ENCODE measurements around the gene RFX4.
"Not testable (repeated sequence)": the region's sequence is repeated elsewhere in the genome, so short reads cannot be mapped to it uniquely, and the experiment has no call there.

The RFX4 gene

DNA sequence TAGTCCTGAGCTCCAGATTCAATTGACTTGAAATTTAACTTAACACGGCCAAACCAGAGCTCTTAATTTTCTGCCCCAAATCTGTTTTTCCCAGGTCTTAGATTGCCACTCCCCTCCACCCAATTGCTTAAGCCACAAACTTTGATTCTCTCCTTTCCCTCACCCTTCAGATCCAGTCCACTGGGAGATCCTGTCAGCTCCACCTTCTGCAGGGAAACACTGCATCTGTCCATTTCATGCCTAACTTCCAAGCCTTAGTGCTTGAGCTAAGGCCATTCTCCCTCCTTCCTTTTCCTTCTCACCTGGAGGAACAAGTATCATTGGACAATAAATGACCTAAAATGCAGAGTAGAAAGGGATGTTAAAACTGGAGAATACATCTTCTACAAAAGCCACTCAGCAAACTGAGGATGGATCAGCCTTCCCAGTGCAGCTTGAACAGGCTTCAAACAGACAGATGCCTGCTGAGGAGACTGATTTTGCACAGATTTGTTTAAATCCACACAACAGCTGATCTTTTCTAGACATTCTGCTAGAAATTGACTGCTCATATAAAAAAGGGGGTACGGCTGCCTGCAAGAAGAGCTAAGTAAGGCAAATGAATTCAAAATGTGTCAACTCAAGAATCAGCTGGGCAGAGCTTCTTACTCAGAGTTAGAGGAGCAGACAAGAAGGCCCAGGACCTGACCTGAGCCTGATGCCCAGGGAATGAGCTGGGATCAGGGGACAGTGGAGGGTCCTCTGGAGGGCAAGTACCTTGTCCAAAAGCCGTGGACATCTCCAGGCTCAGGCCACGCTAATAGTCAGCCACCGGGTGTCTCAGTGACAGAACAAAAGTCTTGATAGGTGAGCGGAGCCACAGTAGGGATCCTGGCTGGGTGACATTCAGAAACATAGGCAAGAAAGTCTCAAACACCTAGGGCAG, 110.4 kb downstream of the RFX4 start:
- no peak for DNase-seq

- DNase-seq, result no peak
These were observed 113.3 kb downstream of the RFX4 start for GRCh38 chr12:106696071-106696470.

DNA sequence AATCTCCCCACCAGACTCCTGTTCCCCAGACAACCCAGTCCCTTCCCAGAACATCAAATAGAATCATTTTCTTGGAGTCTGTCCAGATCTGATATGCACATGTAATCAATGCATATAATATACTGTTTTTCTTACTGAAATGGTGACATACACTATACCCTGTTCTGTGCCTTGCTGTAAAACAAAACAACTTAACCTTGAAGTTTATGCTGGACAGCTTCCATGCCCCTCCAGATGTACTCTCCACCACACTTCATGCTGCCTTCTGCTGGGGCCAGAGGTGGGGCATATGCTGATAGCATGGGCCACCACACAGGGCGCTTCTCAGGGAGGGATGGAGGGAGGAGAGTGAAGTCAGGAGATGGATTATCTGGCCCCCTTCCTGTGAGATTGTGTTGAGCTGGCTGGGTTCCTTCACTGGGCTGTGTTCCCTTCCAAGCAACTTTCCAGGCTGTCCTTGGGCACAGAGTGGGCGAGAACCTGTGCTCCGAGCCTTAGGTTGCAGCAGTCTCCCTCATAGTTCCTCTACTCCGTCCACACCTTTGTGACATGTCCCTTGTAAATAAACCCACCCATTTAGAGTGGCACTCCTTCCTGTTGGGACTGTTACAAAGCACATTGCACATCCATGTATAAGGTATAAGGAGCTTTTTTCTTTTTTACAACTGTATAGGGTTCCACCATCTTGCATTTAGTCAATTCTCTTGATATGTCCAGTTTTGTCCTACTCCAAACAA, 114.0 kb downstream of the RFX4 start:
- DNase-seq, result no peak

DNA sequence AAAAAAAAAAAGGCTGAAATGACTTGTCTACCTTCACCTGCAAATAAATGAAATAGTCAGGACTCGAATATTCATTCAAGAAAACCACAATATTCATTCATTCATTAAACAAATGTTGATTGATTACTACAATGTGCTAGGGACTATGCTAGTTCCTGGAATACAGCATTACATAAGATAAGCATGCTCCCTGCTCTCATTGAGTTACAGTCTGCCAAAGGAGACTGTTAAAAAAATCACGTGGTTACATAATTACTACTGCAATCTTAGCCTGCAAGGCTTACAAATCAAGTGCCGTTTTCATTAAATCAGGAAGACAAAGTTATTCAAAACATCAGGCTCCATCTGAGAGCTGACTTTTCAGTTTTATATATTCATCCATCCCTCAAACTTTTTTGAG, 121.3 kb downstream of the RFX4 start:
- no peak for DNase-seq

GRCh38 chr12:106705971-106706370, 123.2 kb downstream of the RFX4 start:
- no peak for DNase-seq

DNA sequence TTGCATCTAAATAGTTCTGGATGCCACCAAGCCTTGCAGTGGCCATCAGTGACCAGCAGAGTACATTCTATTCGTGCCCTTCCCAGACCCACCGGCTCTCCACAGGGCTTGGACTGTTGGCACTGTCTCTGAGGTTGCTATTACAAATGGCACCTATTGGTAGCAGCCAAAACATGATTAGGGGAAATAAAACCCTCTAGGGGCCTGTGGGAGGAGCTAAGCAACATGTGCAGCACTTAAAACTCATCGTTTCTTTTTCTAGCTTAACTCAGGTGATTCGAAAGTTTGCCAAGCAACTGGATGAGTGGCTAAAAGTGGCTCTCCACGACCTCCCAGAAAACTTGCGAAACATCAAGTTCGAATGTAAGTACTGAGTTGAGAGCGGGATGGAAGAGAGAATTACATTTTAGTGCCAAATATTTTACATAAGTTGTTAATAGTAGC, 126.3 kb downstream of the RFX4 start:
- no peak for DNase-seq

- no peak for DNase-seq
These were observed 127.5 kb downstream of the RFX4 start for GRCh38 chr12:106710143-106710893.

DNA sequence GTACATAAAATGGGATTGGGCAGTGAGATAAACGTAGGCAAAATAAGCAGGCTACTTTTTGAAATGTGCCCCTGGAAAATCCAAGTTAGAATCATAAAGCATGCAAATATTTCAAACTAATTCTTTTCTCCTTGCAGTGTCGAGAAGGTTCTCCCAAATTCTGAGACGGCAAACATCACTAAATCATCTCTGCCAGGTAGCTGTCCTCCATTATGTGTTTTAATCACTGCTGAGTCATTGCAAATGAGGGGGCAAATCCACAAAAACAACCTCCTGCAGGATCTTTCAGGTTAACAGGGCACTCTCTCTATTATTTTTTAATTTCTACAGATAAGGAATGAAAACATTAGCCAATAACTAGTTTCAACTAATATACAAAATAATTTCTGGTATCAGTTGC, 128.5 kb downstream of the RFX4 start:
- DNase-seq, result no peak

- DNase-seq, result no peak
These were observed 130.0 kb downstream of the RFX4 start for GRCh38 chr12:106712768-106713167.

GRCh38 chr12:106714926-106715325, 132.1 kb downstream of the RFX4 start:
- DNase-seq, result no peak

DNA sequence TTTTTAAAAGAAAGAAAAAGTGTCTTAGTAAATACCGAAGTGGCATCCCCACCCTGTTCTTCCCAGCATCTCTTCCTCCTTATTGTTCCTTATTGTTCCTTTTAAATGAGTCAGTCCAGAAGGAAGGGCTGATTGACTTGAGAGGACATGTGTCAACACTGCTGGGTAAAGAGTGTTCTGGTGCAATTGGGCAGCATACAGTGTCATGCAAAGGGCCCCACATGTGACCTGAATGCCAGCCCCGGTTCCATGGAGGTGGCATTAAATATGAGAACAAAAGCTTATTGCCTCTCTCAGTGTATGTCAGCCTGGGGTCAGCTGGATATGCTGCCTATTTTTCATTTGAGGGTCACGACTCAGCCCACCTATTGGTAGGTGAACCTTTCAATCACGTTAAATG, 132.8 kb downstream of the RFX4 start:
- no peak for DNase-seq

DNA sequence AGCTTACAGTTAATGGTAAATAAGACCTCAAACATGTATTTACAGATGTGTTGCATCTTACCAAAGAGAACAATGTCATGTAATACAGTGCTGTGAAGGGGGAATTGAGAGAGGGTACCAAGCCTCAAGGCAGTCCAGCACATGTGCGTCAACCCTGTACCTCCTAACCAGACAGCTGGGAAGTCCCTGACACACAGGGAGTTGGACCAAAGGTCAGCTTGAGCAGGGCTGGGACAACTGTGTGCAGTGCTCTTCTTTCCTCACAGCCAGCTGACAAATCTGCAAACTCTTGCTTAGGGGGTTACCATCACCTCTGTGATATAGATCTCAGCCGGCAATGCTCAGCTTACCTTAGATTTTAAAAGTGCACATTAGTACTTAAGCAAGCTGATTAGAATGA, 134.9 kb downstream of the RFX4 start:
- DNase-seq, result no peak

DNA sequence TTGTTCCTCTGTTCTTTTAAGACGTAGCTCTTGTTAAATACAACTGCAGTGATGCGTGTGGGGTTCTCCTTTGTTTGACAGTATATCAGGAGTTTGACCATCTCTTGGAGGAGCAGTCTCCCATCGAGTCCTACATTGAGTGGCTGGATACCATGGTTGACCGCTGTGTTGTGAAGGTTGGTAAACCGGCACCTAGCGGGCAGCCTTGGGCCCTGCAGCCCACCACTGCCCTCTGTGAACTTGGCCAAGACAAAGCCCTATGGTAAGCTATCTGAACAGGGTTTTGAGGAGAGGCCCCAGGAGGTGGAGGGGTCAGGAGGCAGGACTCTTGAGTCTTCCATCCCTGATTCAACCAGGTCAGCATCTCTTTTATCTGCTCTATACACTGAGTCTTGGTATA, 137.1 kb downstream of the RFX4 start:
- no peak for DNase-seq

DNA sequence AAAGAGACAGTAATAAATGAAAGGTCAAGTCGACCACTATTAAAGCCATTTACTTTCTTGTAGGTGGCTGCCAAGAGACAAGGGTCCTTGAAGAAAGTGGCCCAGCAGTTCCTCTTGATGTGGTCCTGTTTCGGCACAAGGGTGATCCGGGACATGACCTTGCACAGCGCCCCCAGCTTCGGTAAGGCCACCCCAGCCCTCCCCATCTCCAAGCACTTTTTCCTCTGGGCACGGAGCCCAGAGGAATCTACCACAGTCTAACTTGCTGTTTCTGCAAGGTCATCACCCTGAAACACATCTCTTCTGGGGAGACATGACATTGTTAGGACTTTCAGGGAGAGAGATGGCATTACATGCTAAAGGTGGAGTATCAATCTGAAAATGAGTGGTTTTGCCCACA, 137.9 kb downstream of the RFX4 start:
- no peak for DNase-seq

GRCh38 chr12:106721915-106722314, 139.1 kb downstream of the RFX4 start:
- DNase-seq, result no peak

- DNase-seq, result no peak
These were observed 140.0 kb downstream of the RFX4 start for GRCh38 chr12:106722837-106723236.

DNA sequence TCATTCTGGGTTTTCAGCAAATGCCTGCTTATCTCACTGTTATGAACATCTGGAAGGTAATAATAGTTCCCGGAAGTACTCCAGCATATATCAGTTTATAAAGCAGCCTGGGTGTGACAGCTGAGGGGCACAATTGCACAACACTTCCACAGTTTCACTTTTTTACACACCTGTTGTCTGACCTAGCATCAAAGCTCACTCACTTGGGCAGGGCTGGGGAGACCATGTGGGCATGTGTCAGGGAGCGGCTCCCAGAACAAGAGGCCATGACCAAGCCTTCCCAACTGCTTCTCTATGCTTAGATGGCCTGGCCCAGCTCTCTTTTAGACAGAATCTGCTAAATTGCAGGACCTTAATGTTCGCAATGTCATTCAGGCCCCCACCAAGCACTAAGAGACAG, 140.6 kb downstream of the RFX4 start:
- no peak for DNase-seq

DNA sequence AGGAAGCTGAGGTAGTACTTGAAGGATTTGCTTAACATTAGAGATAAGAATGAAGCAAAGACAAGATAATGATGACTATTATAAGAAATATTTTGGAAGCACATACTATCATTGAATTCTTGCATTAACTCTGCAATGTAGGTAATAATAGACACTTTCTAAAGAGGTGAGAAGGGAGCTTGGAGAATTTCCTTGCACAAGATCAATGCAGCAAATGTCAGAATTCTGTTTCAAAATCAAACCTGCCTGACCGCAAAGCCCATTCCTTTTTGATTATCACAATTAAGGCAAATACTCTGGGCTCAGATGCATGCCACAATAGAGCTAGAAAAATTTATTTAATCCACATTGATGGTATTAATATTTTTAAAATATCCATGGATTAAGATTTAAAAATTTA, 141.3 kb downstream of the RFX4 start:
- DNase-seq, result no peak

- no peak for DNase-seq
These were observed 142.1 kb downstream of the RFX4 start for GRCh38 chr12:106724934-106725333.

DNA sequence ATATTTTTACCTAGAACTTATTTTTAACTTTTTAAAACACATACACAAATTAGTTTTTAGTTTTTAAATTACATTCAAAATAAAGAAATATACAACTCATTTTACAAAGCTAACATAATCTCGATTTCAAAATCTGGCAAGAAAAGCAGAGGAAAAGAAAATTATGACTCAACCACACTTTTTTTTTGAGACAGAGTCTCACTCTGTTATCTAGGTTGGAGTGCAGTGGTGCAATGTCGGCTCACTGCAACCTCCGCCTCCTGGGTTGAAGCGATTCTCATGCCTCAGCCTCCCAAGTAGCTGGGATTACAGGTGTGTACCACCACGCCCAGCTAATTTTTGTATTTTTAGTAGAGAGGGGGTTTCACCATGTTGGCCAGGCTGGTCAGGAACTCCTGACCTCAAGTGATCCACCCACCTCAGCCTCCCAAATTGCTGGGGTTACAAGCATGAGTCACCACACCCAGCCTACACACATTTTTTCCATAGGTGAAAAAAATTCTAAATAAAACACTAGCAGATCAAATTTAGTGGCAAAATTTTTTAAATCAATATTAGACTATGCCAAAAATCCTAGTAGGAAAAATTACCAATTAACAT, 143.9 kb downstream of the RFX4 start:
- DNase-seq, result not testable (repeated sequence)

DNA sequence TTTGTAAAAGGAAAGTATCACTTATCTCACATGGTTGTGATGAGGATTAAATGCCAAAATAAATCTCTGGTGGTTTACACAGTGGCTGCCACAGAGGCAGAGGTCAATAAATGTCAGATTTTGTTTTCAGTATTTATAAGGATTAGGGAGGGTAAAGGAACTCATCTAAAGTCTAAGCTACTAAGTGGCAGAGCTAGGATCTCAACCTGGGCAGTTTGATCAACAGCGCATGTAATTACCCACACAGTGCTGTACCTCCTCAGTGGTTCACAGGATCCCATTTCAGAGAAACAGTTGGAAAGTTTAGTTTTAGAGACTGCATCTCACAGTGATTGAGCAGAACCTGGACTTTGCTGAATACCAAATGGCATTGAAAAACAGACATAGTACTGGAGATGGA, 146.8 kb downstream of the RFX4 start:
- DNase-seq, result no peak

- DNase-seq, result no peak
These were observed 150.1 kb downstream of the RFX4 start for GRCh38 chr12:106732890-106733289.

DNA sequence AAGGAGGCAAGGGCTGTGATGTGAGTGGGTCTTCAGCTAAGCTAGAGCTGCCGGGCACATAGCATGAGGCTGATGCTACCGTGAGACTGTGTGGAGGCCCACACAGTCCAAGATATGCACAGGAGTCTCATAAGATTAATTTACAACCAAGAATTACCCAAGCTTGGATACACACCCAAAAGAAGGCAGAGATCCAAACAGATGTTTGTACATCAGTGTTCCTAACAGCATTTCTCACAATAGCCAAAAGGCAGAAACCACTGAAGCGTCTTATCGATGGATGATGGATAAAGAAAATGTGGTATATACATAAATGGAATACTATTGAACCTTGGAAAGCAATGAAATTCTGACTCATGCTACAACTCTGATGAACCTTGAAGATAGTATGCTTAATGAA, 150.9 kb downstream of the RFX4 start:
- DNase-seq, result no peak
